Heart left ventricle (tissue), 13 donors: ENCODE measurements around the gene SMARCAL1.

Source experiments
- POLR2A ChIP-seq, 2 donors: fragments of 450-650 bp; IDR thresholded peaks; one replicate each; pipeline ENCODE4 v1.6.1; 2017; ENCODE audit warnings: antibody characterized with exemption in 2 of 2, mild to moderate bottlenecking in 2 of 2, moderate library complexity in 2 of 2
- TF ChIP-seq, protein P1 (sequence below), 12 donors: fragments of 200-600 bp; sonication (generic) in 4 of 12; IDR thresholded peaks; one replicate each; pipeline versions ENCODE4 v1.5.0 to v1.8.0; 2018 to 2022; ENCODE audit warnings: antibody characterized with exemption in 12 of 12, mild to moderate bottlenecking in 5 of 12
- donor health status: ischemic (EF 13 %, LVEDD 7.1; RV severe dilation, severe dysfunction).
- donor health status: DM: no; HTN: yes; CAD: no.
- donor health status: DM: no; HTN: no; CAD: no.
- donor health status: ischemic (EF 25% LVEDD 6.9; RV normal size, moderate dysfunction).
- donor health status: ischemic (EF 25% LVEDD 5.7; RV mildly dilated, moderate dysfunction).
- donor health status: ischemic (EF 35%, LVEDD 5.7; RV mildly dilated, moderate dysfunction).
- donor health status: nonischemic (EF 11% LVEDD 7.7; RV severe dilation, severe dysfunction).
- donor health status: DM: yes; HTN: yes; CAD: no.
- donor health status: PGD.
- donor health status: ischemic (EF 29% LVEDD 5.4; RV normal size, mild dysfunction).
- donor health status: nonischemic (EF 23%, LVEDD 6.1; RV moderate dilation, normal function).

DNA sequence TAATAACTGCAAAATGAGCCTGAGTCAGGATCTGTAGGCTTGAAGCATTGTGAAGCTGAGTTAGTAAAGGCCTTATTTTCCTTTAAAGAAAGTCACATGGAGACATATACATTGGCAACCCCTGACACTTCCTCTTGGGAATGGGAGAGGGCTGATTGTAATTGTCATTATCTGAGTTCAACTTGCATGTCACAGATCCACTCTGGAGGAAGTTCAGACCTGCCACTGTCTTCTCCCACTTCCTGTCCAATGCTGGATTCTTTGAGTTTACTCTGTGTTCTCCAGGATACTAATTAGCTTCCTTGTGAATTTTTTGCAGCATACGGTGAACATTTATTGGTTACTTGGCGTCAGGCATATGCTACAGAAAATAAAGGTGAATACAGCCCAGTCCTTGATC lies 34.1 kb downstream of the SMARCAL1 start:
- no peak for TF ChIP-seq POLR2A (IDR thresholded peaks at IDR 0.05)
- TF ChIP-seq, protein P1, sequence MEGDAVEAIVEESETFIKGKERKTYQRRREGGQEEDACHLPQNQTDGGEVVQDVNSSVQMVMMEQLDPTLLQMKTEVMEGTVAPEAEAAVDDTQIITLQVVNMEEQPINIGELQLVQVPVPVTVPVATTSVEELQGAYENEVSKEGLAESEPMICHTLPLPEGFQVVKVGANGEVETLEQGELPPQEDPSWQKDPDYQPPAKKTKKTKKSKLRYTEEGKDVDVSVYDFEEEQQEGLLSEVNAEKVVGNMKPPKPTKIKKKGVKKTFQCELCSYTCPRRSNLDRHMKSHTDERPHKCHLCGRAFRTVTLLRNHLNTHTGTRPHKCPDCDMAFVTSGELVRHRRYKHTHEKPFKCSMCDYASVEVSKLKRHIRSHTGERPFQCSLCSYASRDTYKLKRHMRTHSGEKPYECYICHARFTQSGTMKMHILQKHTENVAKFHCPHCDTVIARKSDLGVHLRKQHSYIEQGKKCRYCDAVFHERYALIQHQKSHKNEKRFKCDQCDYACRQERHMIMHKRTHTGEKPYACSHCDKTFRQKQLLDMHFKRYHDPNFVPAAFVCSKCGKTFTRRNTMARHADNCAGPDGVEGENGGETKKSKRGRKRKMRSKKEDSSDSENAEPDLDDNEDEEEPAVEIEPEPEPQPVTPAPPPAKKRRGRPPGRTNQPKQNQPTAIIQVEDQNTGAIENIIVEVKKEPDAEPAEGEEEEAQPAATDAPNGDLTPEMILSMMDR (IDR thresholded peaks at IDR 0.05) = no peak
